BLaER1 treated with 17β-estradiol and CSF1 and Interleukin-3, amounts not matched to agents 10 nM and 100 nM (cell line): Measurements from ENCODE around the gene C1orf105.
"Not testable (repeated sequence)": the region's sequence is repeated elsewhere in the genome, so short reads cannot be mapped to it uniquely, and the experiment has no call there.

ENCODE experiments used
- H3K27ac ChIP-seq, 11 experiments: shearing (Covaris generic); formaldehyde crosslinking; 2 replicates each; pipeline ENCODE4 v1.8.1; 2022
- H3K27me3 ChIP-seq, 11 experiments: shearing (Covaris generic); formaldehyde crosslinking; 2 replicates each; pipeline ENCODE4 v1.8.1; 2022
- H3K36me3 ChIP-seq, 11 experiments: shearing (Covaris generic); formaldehyde crosslinking; 2 replicates each; pipeline ENCODE4 v1.8.1; 2022
- H3K4me1 ChIP-seq, 10 experiments: shearing (Covaris generic); formaldehyde crosslinking; 2 replicates each; pipeline ENCODE4 v1.8.1; 2022
- H3K4me2 ChIP-seq, 11 experiments: shearing (Covaris generic); formaldehyde crosslinking; 2 replicates each; pipeline ENCODE4 v1.8.1; 2022
- H3K4me3 ChIP-seq, 10 experiments: shearing (Covaris generic); formaldehyde crosslinking; 2 replicates each; pipeline ENCODE4 v1.8.1; 2022
- H3K9ac ChIP-seq, 11 experiments: shearing (Covaris generic); formaldehyde crosslinking; 2 replicates each; pipeline ENCODE4 v1.8.1; 2022
- H3K9me3 ChIP-seq, 11 experiments: shearing (Covaris generic); formaldehyde crosslinking; replicated peaks in 1 of 11; 2 replicates each; pipeline ENCODE4 v1.8.1; 2022
- H4K20me1 ChIP-seq, 11 experiments: shearing (Covaris generic); formaldehyde crosslinking; 2 replicates each; pipeline ENCODE4 v1.8.1; 2022
- Cebpa-rat ChIP-seq, 11 experiments: shearing (Covaris generic); IDR thresholded peaks; 2 replicates each; pipeline ENCODE4 v1.8.1; 2022

The C1orf105 gene

DNA sequence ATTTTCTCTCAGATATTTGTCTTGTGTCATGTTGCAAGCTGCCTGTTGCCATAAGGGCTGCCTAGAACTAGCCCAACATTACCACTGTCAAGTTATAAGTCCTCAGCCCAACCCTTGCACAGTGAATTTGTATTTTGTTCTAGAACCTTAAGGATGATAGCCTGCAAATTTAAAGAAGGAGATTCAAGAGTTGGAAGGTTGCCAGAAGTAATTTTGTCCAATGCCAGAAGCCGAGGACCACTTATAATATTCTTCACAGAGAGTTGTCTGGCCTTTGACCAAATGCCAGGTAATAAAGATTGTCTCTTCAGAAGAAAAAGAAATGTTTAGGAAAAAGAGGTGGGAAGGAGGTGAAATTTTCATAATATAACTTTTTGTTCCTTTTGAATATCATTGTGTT lies 71.9 kb downstream of the C1orf105 start:
- Histone ChIP-seq H3K36me3 (no peaks in the 10 kb centered on the region), H3K4me2 (no peak overlapping the region), H3K27ac (no peak overlapping the region), H3K9ac (no peak overlapping the region), H4K20me1 (no peaks in the 10 kb centered on the region), H3K9me3 (no peaks in the 10 kb centered on the region), H3K4me3 (no peak overlapping the region), H3K27me3 (no peaks in the 10 kb centered on the region), H3K4me1 (peaks cover 3 to 17% (median 8%) of the 10 kb centered on the region in 10 experiments; a peak in 19 of 20 replicates)
- no peak for TF ChIP-seq Cebpa-rat (IDR thresholded peaks at IDR 0.05)

DNA sequence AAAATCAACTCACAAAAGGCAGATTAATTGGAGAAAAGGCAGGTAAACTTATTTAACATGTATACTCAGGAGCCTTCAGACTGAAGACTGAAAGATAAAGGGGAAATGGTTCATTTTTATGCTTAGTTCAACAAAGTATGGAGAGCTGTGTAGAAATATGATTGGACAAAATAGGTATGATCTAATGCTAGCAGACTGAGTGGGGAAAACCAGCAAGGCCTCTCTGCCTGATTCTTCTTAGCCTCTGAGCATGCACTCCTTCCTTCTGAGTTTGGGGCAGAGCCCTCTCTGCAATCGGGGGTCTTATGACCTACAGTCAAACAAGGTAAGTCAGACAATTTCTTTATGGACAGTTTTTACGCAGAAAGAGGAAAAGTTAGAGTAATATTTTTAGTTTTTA lies 73.7 kb downstream of the C1orf105 start:
- TF ChIP-seq Cebpa-rat (IDR thresholded peaks at IDR 0.05), result no peak
- Histone ChIP-seq H3K27me3 (no peaks in the 10 kb centered on the region), H3K9ac (no peak overlapping the region), H3K36me3 (no peaks in the 10 kb centered on the region), H4K20me1 (no peaks in the 10 kb centered on the region), H3K4me3 (no peak overlapping the region), H3K9me3 (no peaks in the 10 kb centered on the region), H3K4me2 (peak overlapping the region in 2 of 11 experiments; percentile 22 to 38; a peak in 3 of 22 replicates), H3K4me1 (peaks cover 0 to 19% (median 5%) of the 10 kb centered on the region in 10 experiments; a peak in 9 of 20 replicates), H3K27ac (peak overlapping the region in 1 of 11 experiments; percentile 32; a peak in 2 of 22 replicates)

DNA sequence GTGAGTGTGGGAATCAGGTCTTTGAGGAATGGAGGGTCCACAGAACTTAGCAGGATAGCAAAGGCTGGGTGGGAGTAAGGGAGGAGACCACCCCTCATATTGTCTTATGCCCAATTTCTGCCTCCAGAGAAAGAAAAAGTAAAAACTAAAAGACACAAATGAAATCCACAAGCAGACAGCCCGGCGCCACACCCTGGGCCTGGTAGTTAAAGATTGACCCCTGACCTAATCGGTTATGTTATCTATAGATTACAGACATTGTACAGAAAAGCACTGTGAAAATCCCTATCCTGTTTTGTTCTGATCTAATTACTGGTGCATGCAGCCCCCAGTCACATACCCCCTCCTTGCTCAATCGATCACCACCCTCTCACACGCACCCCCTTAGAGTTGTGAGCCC lies 75.6 kb downstream of the C1orf105 start:
- H3K27ac ChIP-seq, H3K4me3 ChIP-seq, H3K4me2 ChIP-seq, H3K9me3 ChIP-seq, H4K20me1 ChIP-seq, H3K9ac ChIP-seq, H3K27me3 ChIP-seq, H3K36me3 ChIP-seq: not testable (repeated sequence)
- peaks cover 0 to 19% (median 5%) of the 10 kb centered on the region in 10 experiments; a peak in 9 of 20 replicates for H3K4me1 ChIP-seq

DNA sequence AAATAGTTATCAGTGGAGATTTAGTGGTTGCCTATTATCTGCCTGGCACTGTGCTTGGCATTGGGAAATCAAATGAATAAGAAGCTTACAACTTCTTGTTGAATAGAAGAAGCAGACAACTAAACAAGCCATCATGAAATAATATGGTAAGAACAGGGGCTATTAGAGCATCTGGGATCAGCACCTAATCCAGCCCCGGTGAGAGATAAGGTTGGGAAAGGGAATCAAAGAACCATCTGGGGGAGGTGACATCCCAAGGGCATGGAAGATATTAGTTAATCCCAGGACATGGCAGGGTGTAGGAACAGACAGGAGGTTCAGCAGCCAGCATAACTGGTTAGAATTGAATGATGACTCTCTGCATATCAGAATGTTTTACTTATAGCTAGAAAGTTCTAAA lies 76.2 kb downstream of the C1orf105 start:
- Histone ChIP-seq H3K9ac (no peak overlapping the region), H4K20me1 (no peaks in the 10 kb centered on the region), H3K27me3 (no peaks in the 10 kb centered on the region), H3K4me3 (no peak overlapping the region), H3K36me3 (no peaks in the 10 kb centered on the region), H3K4me1 (peaks cover 0 to 19% (median 5%) of the 10 kb centered on the region in 10 experiments; a peak in 9 of 20 replicates), H3K9me3 (no peaks in the 10 kb centered on the region), H3K27ac (no peak overlapping the region), H3K4me2 (peak overlapping the region in 1 of 11 experiments; percentile 51; a peak in 1 of 22 replicates)
- TF ChIP-seq Cebpa-rat (IDR thresholded peaks at IDR 0.05), result no peak

DNA sequence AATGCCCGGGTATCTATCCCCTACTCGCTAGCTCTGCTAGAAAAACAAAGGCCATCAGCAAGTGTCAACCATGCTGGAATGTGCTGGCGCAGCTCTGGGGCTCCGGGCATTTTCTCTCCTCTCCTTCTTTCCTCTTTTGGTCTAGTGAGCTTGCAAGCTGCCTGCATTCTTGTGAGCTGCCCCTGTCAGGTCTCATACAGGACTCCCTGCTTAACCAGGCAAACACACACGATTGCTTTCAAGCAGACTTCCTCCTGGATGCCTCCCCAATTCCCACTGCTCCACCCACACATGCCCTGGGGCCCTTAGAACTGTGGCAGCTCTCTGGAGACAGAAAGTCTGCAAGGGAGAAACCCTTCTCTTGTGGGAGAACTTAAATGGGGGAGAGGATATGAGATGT lies 76.7 kb downstream of the C1orf105 start:
- Histone ChIP-seq H3K36me3 (no peaks in the 10 kb centered on the region), H4K20me1 (no peaks in the 10 kb centered on the region), H3K27me3 (no peaks in the 10 kb centered on the region), H3K27ac (no peak overlapping the region), H3K4me3 (no peak overlapping the region), H3K9me3 (no peaks in the 10 kb centered on the region), H3K4me1 (peaks cover 0 to 19% (median 5%) of the 10 kb centered on the region in 10 experiments; a peak in 9 of 20 replicates), H3K9ac (peak overlapping the region in 1 of 11 experiments; percentile 42; a peak in 1 of 22 replicates), H3K4me2 (peak overlapping the region in 7 of 11 experiments; percentile 19 to 51 (median 28); a peak in 8 of 22 replicates)
- TF ChIP-seq Cebpa-rat (IDR thresholded peaks at IDR 0.05), result no peak

DNA sequence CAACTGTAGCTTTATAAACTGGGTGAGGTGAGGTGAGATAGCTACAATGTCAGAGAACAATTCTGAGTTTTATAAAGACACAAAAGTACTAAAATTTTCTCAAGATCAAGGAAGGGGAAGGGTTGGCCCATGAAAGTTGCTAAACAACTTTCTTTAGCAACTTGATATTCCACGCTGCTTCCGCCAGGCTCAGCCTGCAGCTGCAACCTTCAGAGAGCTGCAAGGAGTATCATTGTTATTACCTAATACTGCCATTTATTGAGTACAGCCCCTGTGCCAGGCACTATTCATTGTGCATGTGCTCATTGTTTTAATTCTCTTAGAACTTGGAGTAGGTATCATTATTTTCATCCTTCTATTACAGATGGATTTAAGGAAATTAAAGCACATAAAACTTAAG lies 78.4 kb downstream of the C1orf105 start:
- Histone ChIP-seq H3K36me3 (no peaks in the 10 kb centered on the region), H3K4me1 (peaks cover 0 to 18% (median 5%) of the 10 kb centered on the region in 10 experiments; a peak in 9 of 20 replicates), H4K20me1 (no peaks in the 10 kb centered on the region), H3K4me2 (no peak overlapping the region), H3K4me3 (no peak overlapping the region), H3K27me3 (no peaks in the 10 kb centered on the region), H3K9me3 (no peaks in the 10 kb centered on the region), H3K9ac (no peak overlapping the region), H3K27ac (no peak overlapping the region)
- no peak for TF ChIP-seq Cebpa-rat (IDR thresholded peaks at IDR 0.05)

DNA sequence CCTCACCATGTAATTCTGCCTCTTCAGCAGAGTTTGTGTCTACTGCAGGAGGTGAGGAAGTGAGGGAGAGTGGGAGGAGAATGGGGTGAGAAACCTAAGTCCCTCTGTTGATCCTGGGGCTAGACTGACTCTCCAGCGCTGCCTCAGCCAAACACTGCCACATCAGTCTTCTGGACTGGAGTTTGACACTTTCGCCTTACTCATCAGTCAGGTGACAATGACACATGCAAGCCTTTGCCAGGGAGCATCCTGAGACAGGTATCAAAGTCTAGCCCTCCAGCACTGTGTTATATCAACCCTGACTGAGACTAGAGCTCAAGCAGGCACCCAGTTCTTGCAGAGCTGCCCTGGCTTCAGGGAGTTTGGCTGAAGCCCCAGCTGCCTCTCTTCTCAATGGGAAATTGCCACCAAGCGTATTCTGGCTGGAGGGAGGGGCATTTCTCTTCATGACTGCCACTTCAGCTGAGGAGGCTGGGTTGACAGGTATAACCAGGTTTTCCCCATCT lies 79.2 kb downstream of the C1orf105 start:
- Histone ChIP-seq H3K36me3 (no peaks in the 10 kb centered on the region), H3K4me3 (no peak overlapping the region), H3K9ac (no peak overlapping the region), H4K20me1 (no peaks in the 10 kb centered on the region), H3K4me2 (peak overlapping the region in 1 of 11 experiments; percentile 29; a peak in 1 of 22 replicates), H3K27ac (no peak overlapping the region), H3K4me1 (peaks cover 0 to 10% (median 5%) of the 10 kb centered on the region in 10 experiments; a peak in 9 of 20 replicates), H3K27me3 (no peaks in the 10 kb centered on the region), H3K9me3 (no peaks in the 10 kb centered on the region)
- no peak for TF ChIP-seq Cebpa-rat (IDR thresholded peaks at IDR 0.05)

DNA sequence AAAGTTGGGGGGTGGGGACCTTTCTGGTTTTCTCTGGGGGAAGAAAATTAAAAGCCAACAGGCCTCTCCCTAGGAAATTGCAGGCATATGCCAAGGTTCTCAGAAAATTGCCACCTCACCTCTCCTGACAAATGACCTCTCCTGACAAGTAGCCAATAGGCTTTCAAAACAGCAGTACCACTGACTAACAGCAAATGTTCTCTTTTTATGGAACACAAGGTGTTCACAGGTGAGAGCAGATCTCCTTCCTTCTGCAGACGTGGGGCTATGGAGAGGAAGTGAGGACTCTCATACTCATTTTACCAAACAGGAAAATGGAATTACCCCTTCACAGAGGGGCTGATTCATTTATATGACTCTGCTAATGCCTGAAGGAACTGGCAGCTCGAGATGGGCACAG lies 79.7 kb downstream of the C1orf105 start:
- Histone ChIP-seq H3K4me3 (no peak overlapping the region), H3K9me3 (no peaks in the 10 kb centered on the region), H3K36me3 (no peaks in the 10 kb centered on the region), H3K4me2 (no peak overlapping the region), H3K4me1 (peaks cover 0 to 10% (median 5%) of the 10 kb centered on the region in 10 experiments; a peak in 9 of 20 replicates), H3K9ac (no peak overlapping the region), H3K27ac (no peak overlapping the region), H3K27me3 (no peaks in the 10 kb centered on the region), H4K20me1 (no peaks in the 10 kb centered on the region)
- TF ChIP-seq Cebpa-rat (IDR thresholded peaks at IDR 0.05), result no peak

DNA sequence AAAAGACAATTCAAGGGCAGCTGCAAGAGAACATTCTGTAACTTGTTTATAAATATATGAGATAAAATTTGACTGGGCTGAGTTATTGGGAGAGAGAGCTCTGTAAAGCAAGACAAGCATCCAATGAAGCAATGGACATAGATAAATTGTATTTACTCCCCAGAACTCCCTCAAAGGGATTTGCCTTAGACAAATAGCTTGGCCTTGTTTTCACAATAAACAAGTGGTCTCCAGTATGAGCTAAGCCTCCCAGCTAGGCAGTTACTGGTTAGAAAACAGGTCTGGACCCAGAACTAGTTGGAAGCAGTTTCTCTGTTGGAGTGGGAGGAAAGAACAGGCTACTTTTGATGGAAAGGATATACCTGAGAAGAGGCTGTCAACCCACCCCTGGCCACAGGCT lies 87.3 kb downstream of the C1orf105 start:
- Histone ChIP-seq H3K4me1 (no peaks in the 10 kb centered on the region), H3K27ac (no peak overlapping the region), H3K27me3 (no peaks in the 10 kb centered on the region), H3K9ac (no peak overlapping the region), H4K20me1 (no peaks in the 10 kb centered on the region), H3K4me3 (no peak overlapping the region), H3K4me2 (no peak overlapping the region), H3K9me3 (no peaks in the 10 kb centered on the region), H3K36me3 (no peaks in the 10 kb centered on the region)
- TF ChIP-seq Cebpa-rat (IDR thresholded peaks at IDR 0.05), result no peak

DNA sequence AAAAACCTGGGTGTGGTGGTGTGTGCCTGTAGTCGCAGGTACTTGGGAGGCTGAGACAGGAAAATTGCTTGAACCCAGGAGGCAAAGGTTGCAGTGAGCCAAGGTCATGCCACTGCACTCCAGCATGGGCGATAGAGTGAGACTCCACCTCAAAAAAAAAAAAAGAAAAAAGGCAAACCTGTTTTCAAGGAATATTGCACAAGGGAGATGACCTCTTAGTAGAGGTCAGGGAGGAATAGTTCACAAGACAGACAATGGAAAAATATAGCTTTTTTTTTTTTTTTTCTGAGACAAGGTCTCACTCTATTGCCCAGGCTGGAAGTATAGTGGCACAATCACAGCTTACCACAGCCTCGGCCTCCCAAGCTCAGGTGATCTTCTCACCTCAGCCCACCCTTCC lies 90.0 kb downstream of the C1orf105 start:
- Histone ChIP-seq H3K9me3 (no peaks in the 10 kb centered on the region; a peak in 1 of 22 replicates), H3K27me3 (no peaks in the 10 kb centered on the region), H3K36me3 (no peaks in the 10 kb centered on the region), H3K9ac (no peak overlapping the region), H4K20me1 (no peaks in the 10 kb centered on the region), H3K4me1 (peaks cover 0 to 9% (median 2%) of the 10 kb centered on the region in 10 experiments; a peak in 13 of 20 replicates), H3K27ac (no peak overlapping the region), H3K4me2 (no peak overlapping the region), H3K4me3 (no peak overlapping the region)
- TF ChIP-seq Cebpa-rat (IDR thresholded peaks at IDR 0.05), result no peak
